HG02973 (cell line): Measurements from ENCODE around the gene PUM1.

Experiments
- ATAC-seq: cut with Tn5 transposase; IDR thresholded peaks from one replicate; pipeline ENCODE4 v1.9.1; 2021; ENCODE audit warnings: moderate library complexity; ENCODE audit not compliant: unreplicated experiment

Gene PUM1

DNA sequence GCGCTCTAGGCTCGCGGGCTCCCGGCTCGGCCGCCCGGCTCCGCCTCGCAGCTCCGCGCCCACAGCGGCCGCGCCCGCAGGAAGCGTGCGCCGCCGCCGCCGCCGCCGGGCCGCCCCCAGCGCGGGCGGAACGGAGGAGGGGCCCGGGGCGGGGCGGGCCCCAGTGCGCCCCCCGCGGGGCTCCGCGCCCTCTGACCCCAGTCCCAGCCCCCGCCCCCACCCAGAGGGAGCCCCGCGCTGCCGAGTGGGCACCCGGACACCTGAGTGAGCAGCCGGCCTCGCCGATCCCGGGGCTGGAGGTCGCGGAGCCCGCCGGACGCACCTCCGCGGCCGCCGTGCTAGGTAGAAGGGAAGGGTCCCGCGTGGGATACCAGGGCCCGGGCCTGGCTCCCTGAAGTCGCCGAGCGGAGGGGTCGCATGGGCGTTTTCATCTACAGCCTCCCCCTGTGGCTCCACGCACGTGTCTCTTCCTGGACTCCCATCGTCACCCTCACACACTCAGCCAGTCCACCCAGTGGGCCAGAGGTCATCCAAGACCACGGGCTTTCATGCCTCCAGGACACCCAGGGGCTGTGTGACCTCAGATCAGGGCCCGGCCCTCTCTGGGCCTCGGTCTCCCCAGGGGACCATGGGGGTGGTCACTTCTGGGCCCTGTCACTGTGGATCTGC lies 156.7 kb downstream of the PUM1 start, which contains the start of gene SDC3:
TSS of gene SDC3 (minus strand) at position 63 of the 669 bp plus-strand sequence. CDS start 172 bp downstream, outside the sequence.
- no peak for ATAC-seq

DNA sequence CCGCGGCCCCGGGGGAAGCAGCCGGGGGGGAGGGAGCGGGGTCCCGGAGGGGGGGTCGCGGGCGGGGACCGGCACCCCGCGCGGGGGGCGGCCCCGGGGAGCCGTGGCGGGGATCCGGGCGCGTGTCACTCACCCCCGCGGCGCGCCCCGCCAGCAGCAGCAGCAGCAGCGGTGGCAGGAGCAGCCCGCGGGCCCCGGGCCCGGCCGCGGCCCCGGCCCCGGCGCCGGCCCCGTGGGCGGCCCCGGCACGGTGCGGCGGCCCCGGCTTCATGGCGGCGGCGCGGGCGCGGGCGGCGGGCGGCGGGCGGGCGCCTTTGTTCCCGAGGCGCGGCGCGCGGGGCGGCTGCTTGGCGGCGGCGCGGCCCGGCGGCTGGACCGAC lies 157.2 kb downstream of the PUM1 start:
- ATAC-seq: no peak

DNA sequence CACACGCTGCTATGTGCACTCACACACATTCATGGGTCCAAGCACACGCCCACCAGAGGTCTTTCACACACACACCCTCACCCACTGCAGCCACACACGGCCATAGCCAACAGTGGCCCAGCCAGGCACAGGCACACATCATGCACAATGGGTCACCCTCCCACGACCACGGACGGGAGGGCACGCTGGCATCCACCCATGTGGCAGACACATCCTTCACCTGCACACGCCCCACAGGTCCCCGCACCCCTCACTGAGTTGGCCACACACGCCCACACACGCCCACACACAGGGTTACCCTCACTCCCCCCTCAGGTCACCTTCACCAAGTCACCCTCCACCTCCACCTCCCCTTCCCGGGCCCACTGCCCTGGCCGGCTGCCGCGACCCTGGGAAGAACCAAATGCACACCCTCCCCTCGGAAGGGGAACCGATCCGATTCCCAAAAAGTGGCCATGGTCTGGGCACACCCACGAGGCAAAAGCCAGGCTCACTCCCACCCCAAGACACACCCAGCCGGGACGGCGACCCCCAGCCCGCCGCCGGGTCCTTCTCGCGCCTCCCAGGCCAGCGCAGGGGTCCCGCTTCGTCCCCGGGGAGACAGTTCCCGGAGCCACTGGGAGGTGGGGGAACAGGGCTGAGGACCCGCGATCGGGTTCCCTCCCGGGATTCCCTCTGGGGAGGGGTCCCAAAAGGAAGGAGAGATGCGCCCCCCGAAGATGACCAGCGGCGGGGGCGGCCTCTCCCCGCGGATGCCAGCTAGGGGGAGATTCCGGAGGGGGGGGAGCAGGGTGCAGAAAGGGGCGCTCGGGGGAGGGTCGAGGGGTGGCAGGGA lies 157.8 kb downstream of the PUM1 start:
- ATAC-seq: no peak

DNA sequence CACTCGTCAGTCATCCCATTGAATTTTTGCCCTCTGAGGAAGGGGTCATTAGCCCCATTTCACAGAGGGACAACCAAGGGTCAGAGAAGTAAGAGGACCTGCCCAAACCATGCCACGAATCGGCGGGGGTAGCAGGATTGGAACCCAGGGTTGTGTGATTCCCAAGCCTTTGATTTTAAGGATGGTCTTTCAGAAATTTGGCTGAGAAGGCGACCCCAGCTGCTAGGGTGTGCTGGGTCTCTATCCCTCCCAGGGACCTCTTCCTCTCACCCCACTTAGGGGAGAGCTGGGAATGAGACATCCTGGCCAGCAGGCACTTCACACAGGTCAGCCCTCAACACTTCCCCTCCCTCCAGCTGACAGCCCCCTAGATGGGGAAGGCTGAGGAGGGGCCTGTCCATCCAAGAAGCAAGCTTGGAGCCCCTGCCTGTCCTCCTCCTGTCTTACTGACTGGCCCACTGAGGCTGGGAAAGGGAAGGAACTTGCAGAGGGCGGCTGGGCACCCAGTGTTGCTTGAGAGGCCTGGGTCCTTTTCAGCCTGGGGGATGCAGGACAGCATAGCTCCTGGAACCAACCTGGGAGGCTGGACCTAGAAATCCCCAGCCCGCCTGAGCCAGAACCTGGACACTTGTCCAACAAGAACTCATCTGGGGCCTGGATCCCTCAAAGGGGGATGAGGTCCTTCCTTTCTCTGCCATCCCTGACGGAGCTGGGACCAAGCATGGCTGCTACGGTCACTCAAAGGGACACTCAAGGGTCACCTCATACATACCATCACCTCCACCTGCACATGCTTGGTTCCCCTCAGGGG lies 158.7 kb downstream of the PUM1 start:
- no peak for ATAC-seq

DNA sequence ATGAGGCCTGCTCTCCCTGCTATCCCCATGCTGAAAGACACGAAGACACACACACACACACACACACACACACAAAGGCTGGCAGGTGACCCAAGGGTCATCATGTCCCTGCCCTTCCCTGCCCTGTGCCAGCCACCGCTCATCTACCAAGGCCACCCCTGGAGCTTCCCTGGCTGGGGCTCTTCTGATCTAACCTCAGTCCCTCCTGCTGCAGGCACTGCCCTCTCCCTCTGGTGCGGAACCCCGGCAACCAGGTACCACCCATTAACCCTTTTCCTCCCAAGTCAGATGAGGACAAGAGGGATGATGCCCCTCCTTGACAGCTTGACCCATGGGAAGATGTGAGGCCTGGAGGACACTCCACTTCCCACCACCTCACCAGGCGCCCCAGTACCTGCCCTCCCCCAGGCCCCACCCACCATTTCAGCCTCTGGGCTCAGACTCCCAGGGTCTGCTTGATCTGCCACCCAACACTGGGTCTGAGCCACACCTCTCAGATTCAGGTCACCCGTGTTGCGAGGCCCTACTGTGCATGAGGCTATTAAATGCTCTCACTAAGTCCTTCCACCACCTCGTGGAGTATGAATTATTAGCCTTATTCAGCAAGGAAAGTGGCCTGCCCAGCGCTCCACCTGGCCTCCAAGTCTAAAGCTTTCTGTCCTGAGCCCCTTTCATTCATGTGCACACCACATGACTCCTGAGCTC lies 159.4 kb downstream of the PUM1 start:
- no peak for ATAC-seq

DNA sequence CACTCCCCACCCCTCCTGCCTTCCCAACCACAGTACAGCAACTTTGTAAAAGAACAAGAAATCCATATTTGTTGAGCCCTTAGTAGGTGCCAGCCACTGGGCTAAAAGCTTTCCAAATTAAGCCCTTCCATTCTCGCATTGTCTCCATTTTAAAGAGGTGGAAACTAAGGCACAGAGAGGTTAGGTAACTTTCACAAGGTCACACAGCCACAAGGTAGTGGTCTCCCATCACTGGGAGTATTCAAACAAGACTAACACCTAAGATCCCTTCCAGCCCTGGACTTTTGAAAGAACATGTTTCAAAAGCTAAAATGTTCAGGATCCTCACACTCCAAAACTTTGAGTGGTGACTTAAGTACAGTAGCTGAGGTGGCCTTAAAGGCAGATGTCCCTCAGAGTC lies 160.1 kb downstream of the PUM1 start:
- ATAC-seq: no peak

DNA sequence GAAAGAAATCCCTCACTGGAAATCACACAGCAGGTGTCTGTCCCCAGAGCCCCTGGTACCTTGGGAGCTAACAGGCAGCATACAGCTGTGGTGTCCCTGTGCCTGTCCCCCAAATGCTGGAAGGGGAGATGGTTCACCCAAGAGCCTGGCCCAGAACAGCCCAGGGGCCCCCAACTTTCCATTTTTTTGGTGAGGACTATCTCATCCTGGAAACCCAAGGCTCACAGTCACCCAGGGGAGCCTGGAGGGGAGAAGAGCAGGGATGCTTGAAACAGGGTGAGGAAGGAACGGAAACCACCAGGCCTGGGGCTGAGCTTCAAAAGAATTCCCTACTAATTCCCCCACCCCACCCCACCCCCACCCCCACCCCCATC lies 160.6 kb downstream of the PUM1 start:
- ATAC-seq: no peak

DNA sequence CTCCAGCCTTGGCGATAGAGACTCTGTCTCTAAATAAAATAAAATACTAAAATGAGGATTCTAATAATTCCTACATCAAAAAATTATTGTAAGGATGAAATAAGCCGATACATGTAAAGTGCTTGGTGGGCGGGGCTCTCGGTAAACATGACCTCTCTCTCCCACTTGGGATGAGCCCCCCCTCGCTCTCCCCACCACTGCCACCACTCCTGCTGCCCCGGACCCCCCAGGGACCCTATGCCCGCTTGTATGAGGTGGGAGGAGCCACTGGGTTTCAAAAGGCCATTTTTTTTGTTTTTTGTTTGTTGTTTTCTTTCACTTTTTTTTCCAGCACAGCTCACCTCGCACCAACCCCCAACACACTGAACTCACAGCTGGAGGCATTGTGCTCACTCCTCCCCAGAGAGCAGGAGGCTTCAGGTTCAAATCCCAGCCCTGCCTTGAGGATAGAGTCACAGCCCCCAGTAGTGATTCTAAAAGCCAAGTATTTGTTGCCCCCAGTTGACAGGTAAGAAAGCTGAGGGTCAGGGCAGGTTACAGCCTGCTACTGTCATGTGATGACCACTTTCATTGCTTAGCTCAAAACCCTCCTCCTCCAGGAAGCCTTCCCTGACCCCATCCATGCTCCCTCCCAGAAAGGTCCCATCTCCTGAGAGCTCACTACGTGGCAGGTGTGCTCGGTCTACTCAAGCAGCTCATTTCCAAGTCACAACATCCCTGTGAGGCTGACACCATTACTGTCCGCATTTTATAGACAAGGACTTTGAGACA lies 161.1 kb downstream of the PUM1 start:
- no peak for ATAC-seq

DNA sequence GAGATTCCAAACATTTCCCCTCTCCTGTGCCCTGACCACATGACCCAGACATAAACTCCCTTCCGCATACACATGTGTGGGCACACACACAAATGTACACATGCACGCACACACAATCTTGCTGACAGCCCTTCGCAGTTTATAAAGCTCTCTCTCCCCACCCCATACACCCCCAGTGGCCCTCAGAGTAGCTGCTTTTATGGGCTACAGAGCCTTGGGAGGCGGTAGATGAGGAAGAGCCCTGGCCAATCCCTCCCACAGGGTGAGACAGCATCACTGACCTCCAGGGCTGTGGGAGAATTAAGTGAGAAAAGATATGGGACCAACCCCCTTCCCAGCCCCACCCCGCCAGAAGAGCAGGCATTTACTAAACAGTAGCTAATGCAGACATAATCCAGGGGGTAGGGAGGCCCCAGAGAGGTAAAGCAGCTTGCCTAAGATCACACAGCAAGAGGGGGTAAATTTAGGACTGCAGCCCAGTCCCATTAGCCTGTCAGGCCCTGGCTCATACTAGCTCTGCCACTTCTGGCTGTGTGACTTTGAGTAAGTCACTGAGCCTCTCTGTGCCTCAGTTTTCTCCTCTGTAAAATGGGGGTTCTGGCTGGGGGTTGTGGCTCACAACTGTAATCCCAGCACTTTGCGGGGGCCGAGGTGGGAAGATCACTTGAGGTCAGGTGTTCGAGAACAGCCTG lies 162.0 kb downstream of the PUM1 start:
- ATAC-seq: no peak

DNA sequence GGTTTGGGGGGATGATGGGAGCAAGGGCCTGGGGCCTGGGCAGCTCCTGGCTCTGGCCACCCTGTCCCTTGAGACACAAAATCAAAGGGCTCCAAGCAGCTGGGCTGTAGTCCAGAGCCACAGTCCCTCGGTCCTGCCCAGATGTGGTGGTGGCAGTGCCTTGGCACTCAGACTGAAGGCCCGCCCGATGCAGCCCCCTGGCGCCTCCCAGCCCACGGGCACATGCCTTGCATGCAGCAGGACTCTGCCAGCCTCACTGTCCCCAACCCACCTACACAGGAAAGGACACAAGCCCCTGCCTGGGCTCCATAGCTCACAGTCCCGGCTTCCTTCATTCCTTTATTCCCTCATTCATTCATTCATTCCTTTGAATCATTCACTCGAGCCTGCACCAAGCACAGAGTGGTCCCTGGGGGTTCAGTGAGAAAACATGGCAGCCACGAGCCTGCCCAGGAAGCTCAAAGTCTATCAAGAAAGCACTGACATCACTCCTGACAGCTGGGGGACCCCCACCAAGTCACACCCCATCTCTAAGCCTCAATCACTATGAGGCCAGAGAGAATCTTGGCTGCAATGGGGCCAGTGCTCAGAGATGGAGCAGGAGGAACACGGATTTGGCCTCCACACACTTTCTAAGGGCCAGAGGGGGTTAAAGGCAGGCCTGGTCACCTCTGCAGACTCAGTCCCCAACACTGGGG lies 162.8 kb downstream of the PUM1 start:
- no peak for ATAC-seq

DNA sequence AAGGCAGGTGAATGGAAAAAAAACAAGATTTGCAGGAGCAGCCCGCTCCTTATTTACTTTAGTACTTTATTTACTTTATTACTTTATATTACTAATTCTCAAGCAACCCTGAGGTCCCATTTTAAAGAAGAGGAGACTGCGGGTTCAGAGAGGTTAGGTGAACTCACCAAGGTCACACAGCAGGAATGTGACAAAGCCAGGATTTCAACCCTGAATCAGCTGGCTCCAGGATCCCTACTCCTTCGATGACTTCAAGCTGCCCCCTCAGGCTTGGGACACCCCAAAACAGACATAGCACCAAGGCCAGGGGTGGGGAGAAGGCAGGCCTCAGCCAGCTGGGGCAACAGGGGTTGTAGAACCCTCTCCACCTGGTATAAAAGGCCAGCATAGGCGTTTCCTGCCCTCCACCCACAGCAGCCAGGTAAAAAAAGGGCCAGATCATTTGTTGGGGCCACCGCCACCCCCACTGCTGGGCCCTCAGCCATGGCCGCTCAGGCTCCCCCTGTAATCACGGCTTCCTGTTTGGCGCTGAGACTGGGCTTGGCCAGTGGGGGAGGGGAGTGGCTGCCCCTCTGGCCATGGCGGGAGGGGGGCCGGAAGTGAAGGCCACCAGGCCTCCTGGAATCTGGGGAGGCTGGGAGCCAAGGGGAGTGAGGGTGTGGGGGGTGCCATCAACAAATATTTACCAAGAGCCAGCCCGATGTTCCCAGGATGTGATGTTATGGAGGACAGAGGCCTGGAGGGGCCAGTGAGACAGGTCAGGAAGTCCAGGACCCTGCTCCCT lies 163.5 kb downstream of the PUM1 start:
- ATAC-seq: no peak

DNA sequence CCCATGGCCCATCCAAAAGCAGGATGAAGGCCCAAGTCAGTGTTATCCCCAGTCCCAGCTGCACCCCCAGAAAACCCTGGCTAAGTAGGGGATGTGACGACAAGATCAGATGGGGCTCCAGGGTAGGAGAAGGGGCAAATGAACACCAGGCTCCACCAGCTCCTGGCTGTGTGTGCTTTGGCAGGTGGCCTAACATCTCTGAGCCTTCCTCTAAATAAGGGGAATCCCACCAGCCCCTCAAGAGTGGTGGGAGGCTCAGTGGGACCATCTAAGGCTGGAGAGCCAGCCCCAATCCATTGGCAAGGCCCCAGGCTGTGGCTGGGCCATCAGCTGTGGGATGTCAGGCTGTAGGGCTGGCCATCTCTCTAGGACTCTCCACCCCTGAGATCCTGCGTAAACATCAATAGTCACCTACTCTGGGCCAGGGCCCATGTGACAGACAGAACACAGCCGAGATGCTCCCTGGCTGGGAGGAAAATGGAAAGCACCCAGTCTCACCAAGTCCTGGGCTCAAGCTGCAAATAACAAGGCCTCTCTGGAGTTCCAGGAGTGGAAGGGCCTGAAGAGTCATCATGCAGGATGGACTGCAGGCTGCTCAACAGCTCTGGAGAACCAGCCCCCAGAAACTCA lies 164.5 kb downstream of the PUM1 start:
- no peak for ATAC-seq

DNA sequence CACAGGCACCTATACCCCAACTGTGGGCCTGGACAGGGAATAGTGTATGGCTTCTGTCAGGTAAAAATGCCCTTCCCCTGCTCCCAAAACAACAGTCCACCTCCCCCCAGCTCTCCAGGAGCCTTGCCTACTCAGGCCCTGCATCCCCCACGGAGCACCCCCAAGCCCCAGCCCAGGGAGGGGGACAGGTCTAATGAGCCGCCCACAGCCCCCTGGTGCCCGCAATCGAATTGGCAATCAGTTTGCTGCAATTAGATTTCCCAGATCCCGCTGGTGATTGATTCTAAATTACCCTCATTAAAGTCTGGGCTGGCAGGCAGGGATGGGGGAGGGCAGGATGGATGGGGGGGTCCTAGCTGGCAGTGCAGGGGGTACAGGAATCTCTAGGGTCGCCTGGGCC lies 165.0 kb downstream of the PUM1 start:
- no peak for ATAC-seq

DNA sequence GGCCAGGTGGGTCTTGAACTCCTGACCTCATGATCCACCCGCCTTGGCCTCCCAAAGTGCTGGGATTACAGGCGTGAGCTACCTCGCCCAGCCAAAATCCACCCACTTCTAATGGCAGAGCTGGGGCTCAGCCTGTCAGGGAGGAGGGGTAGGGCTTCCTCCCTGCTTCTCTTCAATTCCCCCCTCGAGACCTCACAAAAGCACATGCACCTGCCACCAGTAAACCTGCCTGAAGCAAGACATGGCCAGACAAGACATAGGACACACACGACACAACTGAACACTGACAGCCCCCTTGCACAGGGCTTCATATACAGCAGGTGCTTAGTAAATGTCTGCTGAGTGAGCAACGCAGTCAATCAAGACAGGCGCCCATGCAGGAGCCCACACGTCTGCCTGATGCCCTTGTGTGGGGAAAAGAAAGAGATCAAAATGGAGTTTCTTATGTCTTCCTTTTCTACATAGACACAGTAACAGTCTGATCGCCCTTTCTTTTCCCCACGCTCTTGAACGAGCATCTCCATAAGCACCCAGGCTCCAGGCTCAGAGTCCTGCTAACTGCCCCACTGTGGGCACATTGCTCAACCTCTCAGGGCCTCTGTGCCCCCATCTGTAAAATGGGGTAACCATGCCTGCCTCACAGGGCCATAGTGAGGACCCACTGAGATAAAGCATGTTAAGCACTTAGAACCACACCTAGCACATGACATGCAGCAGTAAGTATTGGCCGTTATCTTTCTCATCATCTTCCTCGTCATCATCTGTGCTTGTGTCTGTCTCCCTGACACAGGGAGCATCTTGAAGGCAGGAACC lies 165.7 kb downstream of the PUM1 start:
- no peak for ATAC-seq

DNA sequence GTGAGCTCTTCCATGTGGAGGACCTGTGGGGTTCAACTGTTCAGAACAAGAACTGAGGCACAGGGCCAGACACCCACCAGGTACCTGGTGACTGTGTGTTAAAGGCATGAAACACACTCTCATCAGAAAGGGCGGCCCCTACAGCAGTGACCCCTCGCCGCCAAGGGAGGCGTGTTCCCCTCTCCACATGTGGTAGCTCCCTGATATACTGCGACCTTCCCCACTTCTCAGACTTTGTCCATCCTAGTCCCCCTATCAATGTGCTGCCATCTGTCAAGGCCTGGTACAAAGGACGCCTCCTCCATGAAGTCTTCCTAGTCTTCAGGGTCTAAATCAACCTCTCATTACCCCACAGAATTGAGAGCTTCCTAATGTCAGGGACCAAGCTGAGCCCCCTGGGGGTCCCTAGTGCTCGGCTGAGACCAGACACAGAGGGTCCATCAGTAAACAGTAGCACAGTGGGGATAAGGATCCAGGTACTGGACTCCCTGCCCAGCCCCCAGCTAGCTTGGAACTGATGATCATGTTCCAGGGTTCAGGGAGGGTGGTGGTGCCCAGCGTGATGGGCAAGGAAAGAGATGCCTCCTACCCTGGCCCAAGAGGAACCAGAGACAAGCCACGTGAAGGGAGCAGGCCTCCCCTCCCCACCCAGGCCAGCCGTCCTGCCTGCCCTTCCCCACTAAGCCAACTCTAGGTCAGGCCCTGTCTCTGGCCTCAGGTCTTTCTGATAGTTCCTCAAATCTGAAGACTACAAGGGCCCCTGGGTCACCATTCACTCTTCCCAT lies 167.3 kb downstream of the PUM1 start:
- no peak for ATAC-seq

DNA sequence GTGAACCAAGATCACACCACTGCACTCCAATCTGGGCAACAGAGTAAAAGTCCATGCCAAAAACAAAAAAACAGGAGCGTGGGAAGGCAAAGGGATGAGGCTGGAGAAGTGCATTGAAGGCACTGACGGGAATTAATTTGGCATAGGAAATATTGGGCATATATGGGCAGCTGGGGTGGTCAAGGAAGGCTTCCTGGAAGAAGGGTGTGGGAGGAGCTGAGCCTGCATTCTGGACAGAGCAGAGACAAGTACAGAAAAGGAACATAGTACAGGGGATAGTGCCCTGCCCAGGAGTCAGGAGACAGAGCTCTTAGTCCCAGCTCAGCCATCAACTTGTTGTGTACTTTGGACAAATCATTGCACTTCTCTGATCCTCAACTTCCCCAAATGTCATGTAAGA lies 168.6 kb downstream of the PUM1 start:
- ATAC-seq: no peak
